PFSK-1 (cell line): Measurements from ENCODE around the gene DNAJA3.

ENCODE experiments used
- FOXP2 ChIP-seq: optimal IDR thresholded peaks from 2 replicates; pipeline ENCODE3; 2011; ENCODE audit warnings: borderline replicate concordance, control low read depth, inconsistent platforms; ENCODE audit not compliant: insufficient read depth; ENCODE audit errors: extremely low read length, extremely low read depth
- POLR2AphosphoS5 ChIP-seq: IDR thresholded peaks from 2 replicates; pipeline ENCODE4 v1.6.1; 2012; ENCODE audit warnings: low read depth, mild to moderate bottlenecking, control low read depth, low read length, moderate library complexity
- SIN3A ChIP-seq: IDR thresholded peaks from 2 replicates; pipeline ENCODE4 v1.6.1; 2012; ENCODE audit warnings: mild to moderate bottlenecking, low read length, moderate library complexity, borderline replicate concordance; ENCODE audit not compliant: insufficient read depth
- TAF1 ChIP-seq: IDR thresholded peaks from 2 replicates; pipeline ENCODE4 v1.6.1; 2012; ENCODE audit warnings: low read length, control low read depth, borderline replicate concordance; ENCODE audit not compliant: insufficient read depth
- TF ChIP-seq, protein P1 (sequence below), 2 experiments: IDR thresholded peaks; 2 replicates each; pipeline versions ENCODE4 v1.6.1 to v1.8.0; 2011 to 2012; ENCODE audit warnings: low read depth in 2 of 2, low read length in 2 of 2, control low read depth in 1 of 2, inconsistent platforms in 1 of 2, mild to moderate bottlenecking in 1 of 2, moderate library complexity in 1 of 2; ENCODE audit not compliant: insufficient read depth in 1 of 2

DNA sequence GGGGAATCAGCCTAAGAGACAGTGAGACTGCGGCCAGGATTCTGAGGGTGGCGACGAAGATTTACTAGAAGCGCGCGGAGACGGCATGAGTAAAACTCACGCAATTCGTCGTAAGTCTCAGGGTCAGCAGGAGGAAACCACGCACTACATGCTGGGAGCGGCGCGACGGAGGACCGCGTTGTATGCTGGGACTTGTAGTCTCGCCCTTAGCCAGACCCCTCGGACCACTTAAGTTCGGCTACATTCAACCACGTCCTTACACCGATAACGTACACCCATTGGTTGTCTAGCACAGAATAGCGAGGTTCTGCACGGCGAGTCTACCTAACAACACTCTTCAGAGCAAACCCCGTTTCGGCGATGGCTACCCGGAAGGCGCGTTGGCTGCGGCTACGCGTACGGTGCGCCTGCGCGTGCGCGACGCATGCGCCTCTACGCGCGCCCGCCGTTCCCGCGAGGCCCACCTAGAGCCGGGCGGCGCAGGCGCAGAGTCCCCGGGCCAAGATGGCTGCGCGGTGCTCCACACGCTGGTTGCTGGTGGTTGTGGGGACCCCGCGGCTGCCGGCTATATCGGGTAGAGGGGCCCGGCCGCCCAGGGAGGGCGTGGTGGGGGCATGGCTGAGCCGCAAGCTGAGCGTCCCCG, at the start of gene DNAJA3:
- peak; percentile 72; the same call in 1 of the 2 replicates for TF ChIP-seq SIN3A
- TF ChIP-seq, protein P1, sequence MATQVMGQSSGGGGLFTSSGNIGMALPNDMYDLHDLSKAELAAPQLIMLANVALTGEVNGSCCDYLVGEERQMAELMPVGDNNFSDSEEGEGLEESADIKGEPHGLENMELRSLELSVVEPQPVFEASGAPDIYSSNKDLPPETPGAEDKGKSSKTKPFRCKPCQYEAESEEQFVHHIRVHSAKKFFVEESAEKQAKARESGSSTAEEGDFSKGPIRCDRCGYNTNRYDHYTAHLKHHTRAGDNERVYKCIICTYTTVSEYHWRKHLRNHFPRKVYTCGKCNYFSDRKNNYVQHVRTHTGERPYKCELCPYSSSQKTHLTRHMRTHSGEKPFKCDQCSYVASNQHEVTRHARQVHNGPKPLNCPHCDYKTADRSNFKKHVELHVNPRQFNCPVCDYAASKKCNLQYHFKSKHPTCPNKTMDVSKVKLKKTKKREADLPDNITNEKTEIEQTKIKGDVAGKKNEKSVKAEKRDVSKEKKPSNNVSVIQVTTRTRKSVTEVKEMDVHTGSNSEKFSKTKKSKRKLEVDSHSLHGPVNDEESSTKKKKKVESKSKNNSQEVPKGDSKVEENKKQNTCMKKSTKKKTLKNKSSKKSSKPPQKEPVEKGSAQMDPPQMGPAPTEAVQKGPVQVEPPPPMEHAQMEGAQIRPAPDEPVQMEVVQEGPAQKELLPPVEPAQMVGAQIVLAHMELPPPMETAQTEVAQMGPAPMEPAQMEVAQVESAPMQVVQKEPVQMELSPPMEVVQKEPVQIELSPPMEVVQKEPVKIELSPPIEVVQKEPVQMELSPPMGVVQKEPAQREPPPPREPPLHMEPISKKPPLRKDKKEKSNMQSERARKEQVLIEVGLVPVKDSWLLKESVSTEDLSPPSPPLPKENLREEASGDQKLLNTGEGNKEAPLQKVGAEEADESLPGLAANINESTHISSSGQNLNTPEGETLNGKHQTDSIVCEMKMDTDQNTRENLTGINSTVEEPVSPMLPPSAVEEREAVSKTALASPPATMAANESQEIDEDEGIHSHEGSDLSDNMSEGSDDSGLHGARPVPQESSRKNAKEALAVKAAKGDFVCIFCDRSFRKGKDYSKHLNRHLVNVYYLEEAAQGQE (IDR thresholded peaks at IDR 0.05; ENCODE audit: insufficient read depth in 1 of 2, low read depth in 2 of 2, low read length in 2 of 2) = 0 out of 4 replicates have a peak, but pooled peaks of 1 of the 2 experiments have one; percentile 20
- peak; percentile 96 for TF ChIP-seq POLR2AphosphoS5
- TF ChIP-seq TAF1 = peak; percentile 95
- no peak for TF ChIP-seq FOXP2
